Vagina (tissue), 2 donors: ENCODE results near the gene SAFB2.

Source experiments
- CTCF ChIP-seq, 3 experiments: fragments of 450-650 bp in 2 of 3; fragments of 200-600 bp in 1 of 3; sonication (generic) in 1 of 3; IDR thresholded peaks; one replicate each; pipeline ENCODE4 v1.5.1; 2017 to 2019; ENCODE audit warnings: antibody characterized with exemption in 3 of 3, mild to moderate bottlenecking in 2 of 3, moderate library complexity in 2 of 3
- POLR2AphosphoS5 ChIP-seq, 2 donors: sonication (generic); formaldehyde crosslinking; IDR thresholded peaks; one replicate each; pipeline ENCODE4 v1.9.0; 2017; ENCODE audit warnings: antibody characterized with exemption in 2 of 2, mild to moderate bottlenecking in 2 of 2, low read depth in 1 of 2; ENCODE audit not compliant: insufficient read depth in 1 of 2

- TF ChIP-seq POLR2AphosphoS5 (IDR thresholded peaks at IDR 0.05; ENCODE audit: insufficient read depth in 1 of 2, low read depth in 1 of 2) (no peak), CTCF (IDR thresholded peaks at IDR 0.05) (no peak)
Measured at GRCh38 chr19:5661483-5661882, 38.9 kb upstream of the SAFB2 start.
